ENCODE measurements around the gene FEM1A. TPM values are rescaled to one million over a fixed set of nuclear protein-coding genes. Genes with fewer than 3 reads are reported as not detected.
"Not testable (repeated sequence)": the region's sequence is repeated elsewhere in the genome, so short reads cannot be mapped to it uniquely, and the experiment has no call there.

Gene FEM1A
- total RNA-seq, 1 donor = 13.8 TPM

DNA sequence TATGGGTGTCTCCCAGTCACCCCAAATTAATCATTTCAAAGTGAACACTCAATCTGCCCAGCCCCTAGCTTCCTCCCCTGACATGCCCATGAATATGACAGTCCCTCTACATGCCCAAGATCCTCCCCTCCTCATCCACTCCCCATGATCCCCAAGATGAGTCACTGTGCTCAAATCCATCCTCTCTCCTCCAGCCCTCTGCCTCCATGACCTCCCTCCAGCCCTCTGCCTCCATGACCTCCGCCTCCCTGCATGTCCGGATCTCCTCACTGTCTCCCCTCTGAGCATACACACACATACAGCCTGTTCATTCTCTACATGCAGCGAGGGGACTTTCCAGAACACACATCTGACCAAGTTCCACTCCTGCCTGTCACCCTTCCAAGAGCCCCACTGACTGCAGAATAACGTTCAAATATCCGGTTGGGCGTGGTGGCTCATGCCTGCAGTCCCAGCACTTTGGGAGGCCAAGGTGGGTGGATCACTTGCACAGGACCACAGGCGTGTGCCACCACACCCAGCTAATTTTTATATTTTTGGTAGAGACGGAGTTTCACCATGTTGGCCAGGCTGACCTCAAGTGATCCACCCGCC lies 18.4 kb upstream of the FEM1A start:
- DNase-seq (ENCODE audit: low read depth) = no peak
- H3K4me3 ChIP-seq (ENCODE audit: low read depth, low read length) = no peak overlapping the region
- TF ChIP-seq, protein P1, sequence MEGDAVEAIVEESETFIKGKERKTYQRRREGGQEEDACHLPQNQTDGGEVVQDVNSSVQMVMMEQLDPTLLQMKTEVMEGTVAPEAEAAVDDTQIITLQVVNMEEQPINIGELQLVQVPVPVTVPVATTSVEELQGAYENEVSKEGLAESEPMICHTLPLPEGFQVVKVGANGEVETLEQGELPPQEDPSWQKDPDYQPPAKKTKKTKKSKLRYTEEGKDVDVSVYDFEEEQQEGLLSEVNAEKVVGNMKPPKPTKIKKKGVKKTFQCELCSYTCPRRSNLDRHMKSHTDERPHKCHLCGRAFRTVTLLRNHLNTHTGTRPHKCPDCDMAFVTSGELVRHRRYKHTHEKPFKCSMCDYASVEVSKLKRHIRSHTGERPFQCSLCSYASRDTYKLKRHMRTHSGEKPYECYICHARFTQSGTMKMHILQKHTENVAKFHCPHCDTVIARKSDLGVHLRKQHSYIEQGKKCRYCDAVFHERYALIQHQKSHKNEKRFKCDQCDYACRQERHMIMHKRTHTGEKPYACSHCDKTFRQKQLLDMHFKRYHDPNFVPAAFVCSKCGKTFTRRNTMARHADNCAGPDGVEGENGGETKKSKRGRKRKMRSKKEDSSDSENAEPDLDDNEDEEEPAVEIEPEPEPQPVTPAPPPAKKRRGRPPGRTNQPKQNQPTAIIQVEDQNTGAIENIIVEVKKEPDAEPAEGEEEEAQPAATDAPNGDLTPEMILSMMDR (IDR thresholded peaks at IDR 0.05; ENCODE audit: insufficient read depth, low read depth, low read length) = no peak

DNA sequence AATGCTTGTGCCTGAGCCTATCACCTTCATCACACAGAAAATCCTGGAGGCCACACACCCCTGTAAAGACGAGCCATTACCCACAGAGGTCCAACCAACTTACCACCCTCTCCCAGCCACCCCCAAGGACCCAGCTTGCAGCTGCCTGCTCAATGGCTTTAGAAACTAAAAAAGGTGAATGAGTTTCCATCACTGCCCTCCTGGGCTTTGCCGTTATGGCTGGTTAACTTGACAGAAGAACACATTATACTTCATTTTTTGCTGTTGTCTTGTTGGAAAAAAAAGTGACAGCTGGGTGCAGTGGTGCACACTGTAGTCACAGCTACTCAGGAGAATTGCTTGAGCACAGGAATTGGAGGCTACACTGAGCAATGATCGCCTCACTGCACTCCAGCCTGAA lies 17.4 kb upstream of the FEM1A start:
- TF ChIP-seq, protein P1 (IDR thresholded peaks at IDR 0.05; ENCODE audit: insufficient read depth, low read depth, low read length) = no peak
- DNase-seq (ENCODE audit: low read depth) = no peak
- no peak overlapping the region for H3K4me3 ChIP-seq (ENCODE audit: low read depth, low read length)

DNA sequence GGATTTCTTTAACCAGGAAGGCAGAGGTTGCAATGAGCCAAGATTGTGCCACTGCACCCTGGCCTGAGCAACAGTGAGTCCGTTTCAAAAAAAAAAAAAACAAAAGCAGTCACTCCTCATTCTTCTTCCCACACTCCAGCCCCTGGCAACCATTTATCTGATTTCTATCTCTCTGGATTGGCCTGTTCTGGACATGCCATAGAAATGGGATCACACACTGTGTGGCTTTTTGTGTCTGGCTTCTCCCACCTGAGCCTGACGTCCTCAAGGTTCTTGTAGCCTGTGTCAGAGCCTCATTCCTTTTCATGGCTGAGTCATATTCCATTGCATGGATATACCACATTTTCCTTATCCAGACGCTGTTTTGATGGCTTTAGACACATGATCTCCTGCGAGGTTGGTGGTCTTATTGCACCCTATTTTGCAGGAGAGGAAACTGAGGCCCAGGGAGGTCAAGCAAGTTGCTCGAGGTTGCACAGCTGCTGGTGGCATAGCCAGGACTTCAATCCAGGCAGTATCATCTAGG lies 15.8 kb upstream of the FEM1A start:
- DNase-seq (ENCODE audit: low read depth) = no peak
- no peak overlapping the region for H3K4me3 ChIP-seq (ENCODE audit: low read depth, low read length)
- TF ChIP-seq, protein P1 (IDR thresholded peaks at IDR 0.05; ENCODE audit: insufficient read depth, low read depth, low read length) = no peak

DNA sequence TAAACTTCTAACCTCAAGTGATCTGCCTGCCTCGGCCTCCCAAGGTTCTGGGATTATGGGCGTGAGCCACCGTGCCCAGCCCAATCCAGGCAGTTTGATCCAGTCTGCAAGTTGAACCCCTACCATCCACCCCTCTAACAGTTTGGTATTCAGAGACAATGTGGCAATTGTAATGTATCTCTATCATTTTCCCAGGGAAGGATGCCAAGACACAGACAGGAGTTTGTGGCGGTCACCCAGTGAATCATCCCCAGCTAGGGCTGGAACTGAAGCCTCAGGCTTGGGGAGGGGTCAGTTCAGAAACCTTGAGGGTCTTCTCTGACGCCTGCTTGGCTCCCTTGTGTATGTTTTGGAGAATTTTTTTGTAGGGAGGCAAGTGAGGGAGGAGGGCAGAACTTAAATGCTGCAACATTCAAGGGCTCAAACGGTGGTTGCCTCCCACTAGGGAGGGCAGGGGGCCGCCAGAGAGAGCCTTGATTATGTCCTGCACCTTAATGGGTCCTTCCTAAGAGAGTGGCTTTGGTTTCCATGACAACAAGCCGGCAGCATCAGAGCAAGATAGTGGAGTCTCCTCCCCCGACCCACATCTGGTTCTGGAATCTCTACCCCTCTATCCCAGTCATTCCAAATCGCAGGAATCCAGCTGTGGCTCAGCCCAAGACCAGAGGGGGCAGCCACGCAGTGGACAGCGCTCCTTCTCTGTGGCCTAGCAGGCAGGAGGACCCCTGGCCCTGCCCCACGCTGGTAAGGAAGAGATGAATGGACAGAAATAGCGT lies 14.9 kb upstream of the FEM1A start:
- TF ChIP-seq, protein P1 (IDR thresholded peaks at IDR 0.05; ENCODE audit: insufficient read depth, low read depth, low read length) = no peak

DNA sequence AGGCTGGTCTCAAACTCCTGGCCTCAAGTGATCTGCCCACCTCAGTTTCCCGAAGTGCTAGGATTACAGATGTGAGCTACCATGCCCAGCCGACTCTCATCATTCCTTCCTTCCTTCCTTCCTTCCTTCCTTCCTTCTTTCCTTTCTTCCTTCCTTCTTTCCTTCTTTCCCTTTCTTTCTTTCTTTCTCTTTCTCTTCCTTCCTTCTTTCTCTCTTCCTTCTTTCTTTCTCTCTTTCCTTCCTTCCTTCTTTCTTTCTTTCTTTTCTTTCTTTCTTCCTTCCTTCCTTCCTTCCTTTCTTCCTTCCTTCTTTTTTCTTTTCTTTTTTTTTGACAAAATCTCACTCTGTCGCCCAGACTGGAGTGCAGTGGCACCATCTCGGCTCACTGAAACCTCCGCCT lies 13.4 kb upstream of the FEM1A start:
- DNase-seq (ENCODE audit: low read depth) = not testable (repeated sequence)

More for the DNA sequence above, 14.9 kb upstream of the FEM1A start:
- DNase-seq (ENCODE audit: low read depth) = no peak
- no peak overlapping the region for H3K4me3 ChIP-seq (ENCODE audit: low read depth, low read length)

DNA sequence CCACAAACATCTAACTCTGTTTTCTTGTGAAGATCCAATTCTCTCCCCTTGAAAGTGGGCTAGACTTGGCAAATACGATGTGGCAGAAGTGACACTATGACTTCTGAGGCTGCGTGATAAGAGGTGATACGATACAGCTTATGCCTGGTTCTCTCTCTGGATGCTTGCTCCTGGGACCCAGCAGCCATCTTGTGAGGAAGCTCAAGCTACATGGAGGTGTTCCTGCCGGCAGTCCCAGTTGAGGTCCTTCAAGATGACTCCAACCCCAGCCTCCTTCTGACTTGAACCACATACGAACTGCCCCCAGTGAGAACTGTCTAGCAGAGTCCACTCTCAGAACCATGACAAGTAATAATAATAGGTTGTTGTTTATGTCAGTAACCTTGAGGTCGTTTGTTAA lies 10.7 kb upstream of the FEM1A start:
- no peak overlapping the region for H3K4me3 ChIP-seq (ENCODE audit: low read depth, low read length)
- DNase-seq (ENCODE audit: low read depth) = no peak
- TF ChIP-seq, protein P1 (IDR thresholded peaks at IDR 0.05; ENCODE audit: insufficient read depth, low read depth, low read length) = no peak

More for the DNA sequence above, 13.4 kb upstream of the FEM1A start:
- not testable (repeated sequence) for H3K4me3 ChIP-seq (ENCODE audit: low read depth, low read length)

DNA sequence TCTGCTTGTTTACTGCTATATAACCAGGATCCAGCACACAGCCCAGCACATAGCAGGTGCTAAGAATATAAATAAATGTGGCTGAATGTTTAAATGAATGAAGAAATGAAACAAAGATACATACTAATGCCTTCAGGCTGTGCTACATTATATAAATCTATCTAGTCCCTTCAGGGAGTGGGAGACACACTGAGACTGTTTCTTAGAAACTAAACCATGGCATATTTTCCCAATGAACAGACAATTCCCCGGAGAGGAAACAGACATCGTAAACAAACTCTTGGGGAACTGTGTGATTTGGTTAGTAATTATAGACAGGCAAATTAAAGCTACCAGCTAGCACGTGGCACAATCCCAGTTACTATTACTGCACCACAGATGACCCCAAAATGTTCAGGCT lies 9.7 kb upstream of the FEM1A start:
- TF ChIP-seq, protein P1 (IDR thresholded peaks at IDR 0.05; ENCODE audit: insufficient read depth, low read depth, low read length) = no peak
- H3K4me3 ChIP-seq (ENCODE audit: low read depth, low read length) = no peak overlapping the region
- DNase-seq (ENCODE audit: low read depth) = peak; percentile 28

DNA sequence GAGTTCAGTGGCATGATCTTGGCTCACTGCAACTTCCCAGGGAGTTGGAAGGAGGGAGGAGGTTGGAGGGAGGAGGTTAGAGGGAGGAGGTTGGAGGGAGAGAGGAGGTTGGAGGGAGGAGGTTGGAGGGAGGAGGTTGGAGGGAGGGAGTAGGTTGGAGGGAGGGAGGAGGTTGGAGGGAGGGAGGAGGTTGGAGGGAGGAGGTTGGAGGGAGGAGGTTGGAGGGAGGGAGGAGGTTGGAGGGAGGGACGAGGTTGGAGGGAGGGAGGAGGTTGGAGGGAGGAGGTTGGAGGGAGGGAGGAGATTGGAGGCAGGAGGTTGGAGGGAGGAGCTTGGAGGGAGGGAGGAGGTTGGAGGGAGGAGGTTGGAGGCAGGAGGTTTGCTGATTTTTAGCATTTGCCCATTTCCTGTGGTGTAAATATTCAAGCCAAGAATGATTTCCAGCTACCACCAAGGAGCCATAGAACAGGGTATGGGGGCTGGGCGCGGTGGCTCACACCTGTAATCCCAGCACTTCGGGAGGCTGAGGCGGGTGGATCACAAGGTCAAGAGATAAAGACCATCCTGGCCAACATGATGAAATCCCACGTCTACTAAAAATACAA lies 5.0 kb upstream of the FEM1A start:
- not testable (repeated sequence) for H3K4me3 ChIP-seq (ENCODE audit: low read depth, low read length); DNase-seq (ENCODE audit: low read depth)

DNA sequence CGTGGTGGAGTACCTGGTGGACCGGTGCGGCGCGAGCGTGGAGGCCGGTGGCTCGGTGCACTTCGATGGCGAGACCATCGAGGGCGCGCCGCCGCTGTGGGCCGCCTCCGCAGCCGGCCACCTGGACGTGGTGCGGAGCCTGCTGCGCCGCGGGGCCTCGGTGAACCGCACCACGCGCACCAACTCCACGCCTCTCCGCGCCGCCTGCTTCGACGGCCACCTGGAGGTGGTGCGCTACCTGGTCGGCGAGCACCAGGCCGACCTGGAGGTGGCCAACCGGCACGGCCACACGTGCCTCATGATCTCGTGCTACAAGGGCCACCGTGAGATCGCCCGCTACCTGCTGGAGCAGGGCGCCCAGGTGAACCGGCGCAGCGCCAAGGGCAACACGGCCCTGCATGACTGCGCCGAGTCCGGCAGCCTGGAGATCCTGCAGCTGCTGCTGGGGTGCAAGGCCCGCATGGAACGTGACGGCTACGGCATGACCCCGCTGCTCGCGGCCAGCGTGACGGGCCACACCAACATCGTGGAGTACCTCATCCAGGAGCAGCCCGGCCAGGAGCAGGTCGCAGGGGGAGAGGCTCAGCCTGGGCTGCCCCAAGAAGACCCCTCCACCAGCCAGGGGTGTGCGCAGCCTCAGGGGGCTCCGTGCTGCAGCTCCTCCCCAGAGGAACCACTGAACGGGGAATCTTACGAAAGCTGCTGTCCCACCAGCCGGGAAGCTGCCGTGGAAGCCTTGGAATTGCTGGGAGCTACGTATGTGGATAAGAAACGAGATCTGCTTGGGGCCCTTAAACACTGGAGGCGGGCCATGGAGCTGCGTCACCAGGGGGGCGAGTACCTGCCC lies 708 bp downstream of the FEM1A start:
- DNase-seq (ENCODE audit: low read depth) = not testable (repeated sequence)
- peak overlapping the region; percentile 81 for H3K4me3 ChIP-seq (ENCODE audit: low read depth, low read length)

DNA sequence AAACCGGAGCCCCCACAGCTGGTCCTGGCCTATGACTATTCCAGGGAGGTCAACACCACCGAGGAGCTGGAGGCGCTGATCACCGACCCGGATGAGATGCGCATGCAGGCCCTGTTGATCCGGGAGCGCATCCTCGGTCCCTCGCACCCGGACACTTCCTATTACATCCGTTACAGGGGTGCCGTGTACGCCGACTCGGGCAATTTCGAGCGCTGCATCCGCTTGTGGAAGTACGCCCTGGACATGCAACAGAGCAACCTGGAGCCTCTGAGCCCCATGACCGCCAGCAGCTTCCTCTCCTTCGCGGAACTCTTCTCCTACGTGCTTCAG lies 1.3 kb downstream of the FEM1A start:
- not testable (repeated sequence) for DNase-seq (ENCODE audit: low read depth)
- peak overlapping the region; percentile 81 for H3K4me3 ChIP-seq (ENCODE audit: low read depth, low read length)
